K562 (cell line): ENCODE measurements around the gene NTM. TPM values are rescaled to one million over a fixed set of nuclear protein-coding genes. Genes with fewer than 3 reads are reported as not detected.

Experiments
- ATAC-seq: fragments of 200-7000 bp; cut with Tn5 transposase; 3 replicates; pipeline ENCODE4 v1.9.1; 2020; ENCODE audit warnings: moderate library complexity
- BruUV-seq: library from RNA; stranded (reverse); fragments of 400-500 nt; replicated peaks from 2 replicates; lab custom pipeline; 2021; lab: Mats Ljungman, UMichigan
- CTCF ChIA-PET: fragments of 300-600 bp; formaldehyde crosslinking; extraction: SDS; loops from one replicate; lab custom pipeline; 2021; ENCODE audit warnings: low intra/inter-chr PET ratio; lab: Yijun Ruan, JAX
- POLR2A ChIA-PET: fragments of 300-600, 350-650 bp; sonication (Branson Sonifier 250); formaldehyde crosslinking; extraction: SDS; loops from one replicate; lab custom pipeline; 2021; ENCODE audit warnings: antibody characterized with exemption, inconsistent platforms; lab: Yijun Ruan, JAX
- DNase-seq, 4 experiments: peaks; one replicate each; pipeline versions ENCODE4 v3.0.0 to v3.0.0-alpha.2; 2011 to 2018; ENCODE audit warnings: low spot score in 3 of 4, mixed read lengths in 3 of 4; ENCODE audit errors: extremely low read depth in 1 of 4
- FAIRE-seq: peaks from 2 replicates; lab custom pipeline; 2011; peaks lifted over from hg19 to GRCh38; lab: Jason Lieb, UNC
- H2AFZ ChIP-seq: 2 replicates; pipeline ENCODE4 v1.6.0; 2011; ENCODE audit warnings: low read depth, low read length, control low read depth, inconsistent platforms
- H3K27ac ChIP-seq: fragments of 200-600 bp; 3 replicates; pipeline ENCODE4 v1.8.0; 2011; ENCODE audit warnings: low read depth, mild to moderate bottlenecking, control low read depth, inconsistent platforms, low read length, moderate library complexity, mixed read lengths; ENCODE audit errors: extremely low read depth
- H3K27me3 ChIP-seq, 2 experiments: fragments of 300-600 bp in 1 of 2; 2 replicates in 1 of 2; 3 replicates in 1 of 2; pipeline versions ENCODE4 v1.6.0 to v1.8.0; 2011; ENCODE audit warnings: inconsistent platforms in 2 of 2, low read length in 2 of 2, mild to moderate bottlenecking in 1 of 2, mixed read lengths in 1 of 2, moderate library complexity in 1 of 2; ENCODE audit not compliant: control insufficient read depth in 2 of 2, insufficient read depth in 2 of 2
- H3K36me3 ChIP-seq: fragments of 300-600 bp; 3 replicates; pipeline ENCODE4 v1.8.0; 2011; ENCODE audit warnings: mild to moderate bottlenecking, low read length, inconsistent platforms; ENCODE audit not compliant: control insufficient read depth, insufficient read depth
- H3K4me1 ChIP-seq, 2 experiments: fragments of 200-600 bp in 1 of 2; replicated peaks in 1 of 2; 2 replicates in 1 of 2; 3 replicates in 1 of 2; pipeline versions ENCODE4 v1.5.1 to v1.8.0; 2011; ENCODE audit warnings: inconsistent platforms in 2 of 2, low read length in 2 of 2, mild to moderate bottlenecking in 1 of 2, mixed read lengths in 1 of 2, moderate library complexity in 1 of 2; ENCODE audit not compliant: control insufficient read depth in 2 of 2, insufficient read depth in 2 of 2
- H3K4me2 ChIP-seq: 2 replicates; pipeline ENCODE4 v1.6.1; 2011; ENCODE audit warnings: low read length, control low read depth, inconsistent platforms, mixed read lengths; ENCODE audit not compliant: insufficient read depth
- H3K4me3 ChIP-seq: fragments of 200-600 bp; sonication (generic), shearing (Covaris generic); 2 replicates; pipeline ENCODE4 v1.5.1; 2016; ENCODE audit warnings: control low read depth, inconsistent platforms
- H3K79me2 ChIP-seq: fragments of 200-600 bp; 3 replicates; pipeline ENCODE4 v1.8.0; 2011; ENCODE audit warnings: low read length, inconsistent platforms; ENCODE audit not compliant: control insufficient read depth, insufficient read depth
- H3K9ac ChIP-seq, 2 experiments: 2 replicates each; pipeline versions ENCODE4 v1.6.0 to v1.6.1; 2011; ENCODE audit warnings: low read depth in 2 of 2, low read length in 2 of 2, control low read depth in 1 of 2, inconsistent platforms in 1 of 2, mild to moderate bottlenecking in 1 of 2, mixed read lengths in 1 of 2; ENCODE audit not compliant: insufficient read depth in 1 of 2
- H3K9me1 ChIP-seq: one replicate; pipeline ENCODE4 v1.6.0; 2011; ENCODE audit warnings: inconsistent platforms, mild to moderate bottlenecking, low read length, moderate library complexity; ENCODE audit not compliant: control insufficient read depth, insufficient read depth
- H3K9me3 ChIP-seq: replicated peaks from 2 replicates; pipeline ENCODE4 v1.5.1; 2011; ENCODE audit warnings: low read depth, low read length, inconsistent platforms; ENCODE audit not compliant: control insufficient read depth, insufficient read depth
- H4K20me1 ChIP-seq: replicated peaks from 2 replicates; pipeline ENCODE4 v1.6.1; 2011; ENCODE audit warnings: low read length, inconsistent platforms, mixed read lengths; ENCODE audit not compliant: control insufficient read depth, insufficient read depth
- CTCF ChIP-seq, 3 experiments: IDR thresholded peaks in 2 of 3; conservative IDR thresholded peaks in 1 of 3; 2 replicates each; pipeline ENCODE4 v1.5.1; 2011 to 2012; ENCODE audit warnings: low read length in 3 of 3, mild to moderate bottlenecking in 3 of 3, control low read depth in 2 of 3, improper control_type of control experiment in 1 of 3, inconsistent platforms in 1 of 3, low read depth in 1 of 3, mixed read lengths in 1 of 3, moderate library complexity in 1 of 3; ENCODE audit not compliant: insufficient read depth in 2 of 3
- FOXK2 ChIP-seq, 2 experiments: fragments of 450-650 bp; IDR thresholded peaks in 1 of 2; conservative IDR thresholded peaks in 1 of 2; 2 replicates each; pipeline ENCODE4 v1.6.1; 2016; ENCODE audit warnings: low read depth in 2 of 2, mild to moderate bottlenecking in 1 of 2
- GTF2A2 ChIP-seq: IDR thresholded peaks from 2 replicates; pipeline ENCODE4 v1.6.1; 2016; ENCODE audit warnings: mild to moderate bottlenecking, missing genetic modification characterization, missing compliant biosample characterization
- KAT8 ChIP-seq: fragments of 450-650 bp; IDR thresholded peaks from 2 replicates; pipeline ENCODE4 v1.6.1; 2016; ENCODE audit warnings: low read depth, mild to moderate bottlenecking
- LARP7 ChIP-seq: fragments of 450-650 bp; IDR thresholded peaks from 2 replicates; pipeline ENCODE4 v1.6.1; 2016
- MECOM ChIP-seq: fragments of 250-450 bp; sonication (Bioruptor Pico); IDR thresholded peaks from 2 replicates; pipeline ENCODE4 v1.8.0; 2022; ENCODE audit warnings: inconsistent platforms
- PCBP1 ChIP-seq: fragments of 200-400 bp; formaldehyde crosslinking; IDR thresholded peaks from 2 replicates; pipeline ENCODE4 v1.6.1; 2018; ENCODE audit warnings: mild to moderate bottlenecking, low read depth, low read length; ENCODE audit not compliant: poor library complexity, severe bottlenecking
- RBFOX2 ChIP-seq: fragments of 200-400 bp; formaldehyde crosslinking; IDR thresholded peaks from 2 replicates; pipeline ENCODE4 v1.6.1; 2017; ENCODE audit warnings: low read depth, mild to moderate bottlenecking, low read length, moderate library complexity
- SP2 ChIP-seq: IDR thresholded peaks from 2 replicates; pipeline ENCODE4 v1.6.1; 2011; ENCODE audit warnings: mild to moderate bottlenecking, low read depth, low read length, moderate library complexity; ENCODE audit not compliant: poor library complexity, severe bottlenecking; ENCODE audit errors: extremely low read depth
- THRA ChIP-seq: fragments of 450-650 bp; IDR thresholded peaks from 2 replicates; pipeline ENCODE4 v1.6.1; 2017; ENCODE audit warnings: mild to moderate bottlenecking, moderate library complexity
- ZBTB7A ChIP-seq: IDR thresholded peaks from 2 replicates; pipeline ENCODE4 v1.6.1; 2011; ENCODE audit warnings: low read depth, mild to moderate bottlenecking, low read length, moderate library complexity, borderline replicate concordance; ENCODE audit not compliant: control insufficient read depth
- ZNF395 ChIP-seq: fragments of 200-800 bp; sonication (Bioruptor generic); IDR thresholded peaks from 2 replicates; pipeline ENCODE4 v1.6.1; 2017; ENCODE audit warnings: missing genetic modification characterization, missing compliant biosample characterization
- WGBS: fragments of 100-300 bp; shearing (Covaris generic); methylation state at CpG from one replicate; pipeline ENCODE4 v1.1.6; 2016; ENCODE audit warnings: low coverage, mixed read lengths; ENCODE audit not compliant: insufficient coverage; ENCODE audit errors: missing lambda C conversion rate; 5-methylcytosine and 5-hydroxymethylcytosine counted together
- in situ Hi-C: fragments of 300-500 bp; cut with MboI; formaldehyde crosslinking; loops from 4 replicates; pipeline ENCODE4 v1.15.0; 2018; ENCODE audit warnings: inconsistent platforms, mixed read lengths
- intact Hi-C: fragments of 100-400 bp; cut with micrococcal nuclease; formaldehyde crosslinking; loops from 2 replicates; pipeline ENCODE4 v1.14.2; 2022
- polyA plus RNA-seq, 8 experiments: library from polyadenylated mRNA; depleted of rRNA in 4 of 8; stranded (reverse) in 5 of 8; unstranded in 3 of 8; fragments of >200 nt; fragmentation: Nextera tagmentation in 2 of 8; fragmentation: Illumina TruSeq in 1 of 8; extraction: Ambion mirVana in 2 of 8; extraction: Trizol in 1 of 8; gene quantifications; 2 replicates each; pipeline versions ENCODE4 v1.2.1 to v1.2.3, GENCODE V29; 2011 to 2014; ENCODE audit warnings: inconsistent platforms in 1 of 8, missing spikeins in 1 of 8
- total RNA-seq, 7 experiments: library from RNA; depleted of rRNA in 6 of 7; stranded (reverse); fragments of >200 nt in 6 of 7; fragmentation: Illumina TruSeq in 2 of 7; extraction: Trizol in 2 of 7; gene quantifications; 2 replicates each; pipeline versions ENCODE4 v1.2.1 to v1.2.3, GENCODE V29; 2011 to 2021; ENCODE audit warnings: low replicate concordance in 1 of 7

Gene NTM
- total and polyA plus RNA-seq, 9 of the 15 experiments (the other 6 are each of a cell fraction or from before 2014, with no cell fraction given): not detected

- TF ChIP-seq RBFOX2: no peak
Observed at GRCh38 chr11:132115454-132115853, 745.0 kb downstream of the NTM start (continued).

GRCh38 chr11:132116516-132116915 is 746.1 kb downstream of the NTM start:
- ChIA-PET POLR2A (no interaction called here), CTCF (no interaction called here)
- Histone ChIP-seq H2AFZ (no peak overlapping the region), H4K20me1 (no peaks in the 10 kb centered on the region), H3K9me1 (no peaks in the 10 kb centered on the region), H3K4me3 (no peak overlapping the region), H3K4me2 (no peak overlapping the region), H3K9me3 (no peaks in the 10 kb centered on the region), H3K27ac (no peak overlapping the region), H3K27me3 (no peaks in the 10 kb centered on the region), H3K9ac (no peak overlapping the region), H3K4me1 (no peaks in the 10 kb centered on the region), H3K79me2 (no peaks in the 10 kb centered on the region), H3K36me3 (no peaks in the 10 kb centered on the region)
- FAIRE-seq (no peak), ATAC-seq (no peak), DNase-seq (no peak)
- no peak for TF ChIP-seq KAT8
- TF ChIP-seq ZBTB7A: no peak
- TF ChIP-seq THRA: no peak
- TF ChIP-seq FOXK2 (conservative IDR thresholded peaks at IDR 0.05 in 1 of 2, IDR thresholded peaks at IDR 0.05 in 1 of 2; ENCODE audit: low read depth in 2 of 2): no peak
- no peak for TF ChIP-seq SP2
- no peak for TF ChIP-seq PCBP1
- TF ChIP-seq LARP7: no peak
- no peak for TF ChIP-seq MECOM (CRISPR knock-in tag)
- TF ChIP-seq GTF2A2 (tag): no peak
- TF ChIP-seq ZNF395 (CRISPR knock-in tag): no peak
- TF ChIP-seq CTCF (IDR thresholded peaks at IDR 0.05 in 2 of 3, conservative IDR thresholded peaks at IDR 0.05 in 1 of 3; ENCODE audit: insufficient read depth in 2 of 3, low read depth in 1 of 3, low read length in 3 of 3): no peak
- in situ Hi-C loops: no loop called here
- WGBS: 0% methylated on average over 3 of the region's 3 CpGs
- intact Hi-C loops: no loop called here
- BruUV-seq: no TSS peak
